GM12878 (cell line): ENCODE data around the gene HTR3A. TPM values are rescaled to one million over a fixed set of nuclear protein-coding genes. Genes with fewer than 3 reads are reported as not detected.

Experiments
- ATAC-seq: fragments of 200-7000 bp; cut with Tn5 transposase; 3 replicates; pipeline ENCODE4 v1.9.1; 2020; ENCODE audit warnings: mild to moderate bottlenecking, moderate library complexity
- BruUV-seq: library from RNA; stranded (reverse); fragments of 400-500 nt; replicated peaks from 2 replicates; lab custom pipeline; 2021; lab: Mats Ljungman, UMichigan
- CTCF ChIA-PET: fragments of 300-600 bp; sonication (Branson Sonifier 250); formaldehyde crosslinking; extraction: SDS; loops from one replicate; lab custom pipeline; 2021; ENCODE audit warnings: inconsistent platforms; lab: Yijun Ruan, JAX
- POLR2A ChIA-PET: fragments of 350-600 bp; formaldehyde crosslinking; extraction: SDS; loops from one replicate; lab custom pipeline; 2021; ENCODE audit warnings: inconsistent platforms; lab: Charles Lee
- RAD21 ChIA-PET: fragments of 300-600 bp; sonication (Branson Sonifier 250); formaldehyde crosslinking; loops from one replicate; lab custom pipeline; 2023; ENCODE audit warnings: antibody characterized with exemption; ENCODE audit not compliant: unreplicated experiment; lab: Charles Lee
- SMC1A ChIA-PET: fragments of 300-600 bp; sonication (Branson Sonifier 250); formaldehyde crosslinking; loops from one replicate; lab custom pipeline; 2023; ENCODE audit not compliant: unreplicated experiment, uncharacterized antibody; lab: Charles Lee
- DNase-seq: peaks from one replicate; pipeline ENCODE4 v3.0.0-alpha.2; 2011; ENCODE audit warnings: low read depth, low spot score
- FAIRE-seq: peaks from 3 replicates; lab custom pipeline; 2011; peaks lifted over from hg19 to GRCh38; lab: Jason Lieb, UNC
- H2AFZ ChIP-seq: 2 replicates; pipeline ENCODE4 v1.6.0; 2011; ENCODE audit warnings: low read depth, low read length, control low read depth; ENCODE audit not compliant: control insufficient read depth
- H3K27ac ChIP-seq: 2 replicates; pipeline ENCODE4 v1.5.1; 2011; ENCODE audit warnings: control low read depth; ENCODE audit not compliant: control insufficient read depth, insufficient read depth
- H3K27me3 ChIP-seq, 2 experiments: replicated peaks in 1 of 2; 2 replicates each; pipeline versions ENCODE4 v1.6.0 to v1.6.1; 2011; ENCODE audit warnings: low read length in 1 of 2; ENCODE audit not compliant: control insufficient read depth in 2 of 2, insufficient read depth in 2 of 2
- H3K36me3 ChIP-seq, 2 experiments: 2 replicates each; pipeline ENCODE4 v1.5.1; 2011; ENCODE audit warnings: low read length in 1 of 2; ENCODE audit not compliant: control insufficient read depth in 2 of 2, insufficient read depth in 2 of 2
- H3K4me1 ChIP-seq: 2 replicates; pipeline ENCODE4 v1.6.1; 2011; ENCODE audit warnings: mild to moderate bottlenecking, low read length, moderate library complexity, mixed read lengths; ENCODE audit not compliant: control insufficient read depth, insufficient read depth
- H3K4me2 ChIP-seq: 2 replicates; pipeline ENCODE4 v1.6.0; 2011; ENCODE audit warnings: control low read depth; ENCODE audit not compliant: control insufficient read depth, insufficient read depth
- H3K4me3 ChIP-seq: fragments of 200-600 bp; sonication (generic); 2 replicates; pipeline ENCODE4 v1.5.1; 2016
- H3K79me2 ChIP-seq: 2 replicates; pipeline ENCODE4 v1.6.0; 2011; ENCODE audit warnings: low read length; ENCODE audit not compliant: control insufficient read depth, insufficient read depth
- H3K9ac ChIP-seq: 2 replicates; pipeline ENCODE4 v1.8.0; 2011; ENCODE audit warnings: low read length, control low read depth, mixed read lengths; ENCODE audit not compliant: control insufficient read depth, insufficient read depth
- H3K9me3 ChIP-seq: replicated peaks from 3 replicates; pipeline ENCODE4 v1.5.1; 2011; ENCODE audit warnings: mild to moderate bottlenecking, low read length; ENCODE audit not compliant: control insufficient read depth, insufficient read depth
- H4K20me1 ChIP-seq: 2 replicates; pipeline ENCODE4 v1.6.0; 2011; ENCODE audit not compliant: control insufficient read depth, insufficient read depth
- BMI1 ChIP-seq: fragments of 450-650 bp; IDR thresholded peaks from 2 replicates; pipeline ENCODE4 v1.6.1; 2016; ENCODE audit warnings: mild to moderate bottlenecking, moderate library complexity, borderline replicate concordance
- CBX5 ChIP-seq: sonication (generic); IDR thresholded peaks from 2 replicates; pipeline ENCODE4 v1.6.1; 2016; ENCODE audit warnings: low read depth, moderate library complexity, mild to moderate bottlenecking, inconsistent platforms
- CHD1 ChIP-seq: IDR thresholded peaks from 2 replicates; pipeline ENCODE4 v1.6.1; 2012; ENCODE audit warnings: low read depth, low read length, improper control_type of control experiment
- ESRRA ChIP-seq: IDR thresholded peaks from 2 replicates; pipeline ENCODE4 v1.6.1; 2012; ENCODE audit warnings: mild to moderate bottlenecking, low read length, improper control_type of control experiment
- FOXK2 ChIP-seq: fragments of 450-650 bp; IDR thresholded peaks from 2 replicates; pipeline ENCODE4 v1.6.1; 2017; ENCODE audit warnings: mild to moderate bottlenecking, moderate library complexity
- GATAD2B ChIP-seq: fragments of 450-650 bp; conservative IDR thresholded peaks from 2 replicates; pipeline ENCODE4 v1.6.1; 2017; ENCODE audit warnings: low read depth, mild to moderate bottlenecking, moderate library complexity
- IRF4 ChIP-seq: IDR thresholded peaks from 2 replicates; pipeline ENCODE4 v1.6.1; 2011; ENCODE audit warnings: low read depth, low read length
- IRF5 ChIP-seq: fragments of 450-650 bp; IDR thresholded peaks from 2 replicates; pipeline ENCODE4 v1.6.1; 2017; ENCODE audit warnings: borderline replicate concordance
- NR2C2 ChIP-seq: IDR thresholded peaks from 2 replicates; pipeline ENCODE4 v1.6.1; 2011; ENCODE audit warnings: borderline replicate concordance, low read depth; ENCODE audit not compliant: control insufficient read depth, insufficient read length
- NRF1 ChIP-seq: conservative IDR thresholded peaks from 2 replicates; pipeline ENCODE4 v1.6.1; 2011; ENCODE audit warnings: mild to moderate bottlenecking, low read depth, low read length, improper control_type of control experiment
- POLR2AphosphoS2 ChIP-seq: IDR thresholded peaks from 2 replicates; pipeline ENCODE4 v1.6.1; 2011; ENCODE audit warnings: low read depth, mild to moderate bottlenecking, low read length, improper control_type of control experiment, moderate library complexity
- REST ChIP-seq: IDR thresholded peaks from 2 replicates; pipeline ENCODE4 v1.6.1; 2012; ENCODE audit warnings: mild to moderate bottlenecking, low read depth, low read length
- SUZ12 ChIP-seq: fragments of 200-600 bp; sonication (generic); IDR thresholded peaks from one replicate; pipeline ENCODE4 v1.6.1; 2018; ENCODE audit warnings: antibody characterized with exemption, mild to moderate bottlenecking; ENCODE audit not compliant: unreplicated experiment
- ZNF384 ChIP-seq: IDR thresholded peaks from 2 replicates; pipeline ENCODE4 v1.6.1; 2012; ENCODE audit warnings: low read depth, mild to moderate bottlenecking, low read length, improper control_type of control experiment, borderline replicate concordance
- in situ Hi-C: fragments of 300-500 bp; cut with MboI; formaldehyde crosslinking; loops from 9 replicates; pipeline ENCODE4 v1.14.3; 2018; ENCODE audit warnings: mixed read lengths
- intact Hi-C: fragments of 100-400 bp; cut with micrococcal nuclease; formaldehyde crosslinking; loops from one replicate; pipeline ENCODE4 v1.14.2; 2022; ENCODE audit not compliant: unreplicated experiment
- polyA plus RNA-seq, 11 experiments: library from polyadenylated mRNA; depleted of rRNA in 4 of 11; unstranded in 6 of 11; stranded (reverse) in 5 of 11; fragments of >200 nt; fragmentation: Nextera tagmentation in 4 of 11; fragmentation: Illumina TruSeq in 1 of 11; extraction: Ambion mirVana in 4 of 11; extraction: Trizol in 1 of 11; gene quantifications; 1 replicate in 1 of 11; 2 replicates in 10 of 11; pipeline versions ENCODE4 v1.2.1 to v1.2.3, GENCODE V29; 2011 to 2016; ENCODE audit warnings: inconsistent platforms in 2 of 11, missing spikeins in 2 of 11, low read depth in 1 of 11
- total RNA-seq, 4 experiments: library from RNA; depleted of rRNA in 3 of 4; stranded (reverse); fragments of >200 nt in 3 of 4; fragmentation: Illumina TruSeq in 1 of 4; extraction: Trizol in 1 of 4; gene quantifications; 2 replicates each; pipeline versions ENCODE4 v1.2.1 to v1.2.3, GENCODE V29; 2013 to 2021
- TF ChIP-seq, protein P1 (sequence below): fragments of 450-650 bp; IDR thresholded peaks from 2 replicates; pipeline ENCODE4 v1.6.1; 2016; ENCODE audit warnings: mild to moderate bottlenecking
- TF ChIP-seq, protein P2 (sequence below): IDR thresholded peaks from 2 replicates; pipeline ENCODE4 v1.6.1; 2012; ENCODE audit warnings: low read depth, low read length, improper control_type of control experiment
- TF ChIP-seq, protein P3 (sequence below): fragments of 450-650 bp; IDR thresholded peaks from 2 replicates; pipeline ENCODE4 v1.6.1; 2018; ENCODE audit warnings: borderline replicate concordance, mild to moderate bottlenecking; ENCODE audit not compliant: partially characterized antibody

Gene HTR3A
- total and polyA plus RNA-seq, 10 of the 15 experiments (the other 5 are each of a cell fraction or from before 2014, with no cell fraction given): not detected

- intact Hi-C loops: no loop called here
- Histone ChIP-seq H3K79me2 (no peaks in the 10 kb centered on the region), H3K4me1 (peaks cover 8% of the 10 kb centered on the region), H3K9me3 (no peaks in the 10 kb centered on the region), H3K27ac (no peak overlapping the region), H3K4me2 (no peak overlapping the region), H3K4me3 (no peak overlapping the region), H3K9ac (no peak overlapping the region), H4K20me1 (no peaks in the 10 kb centered on the region), H3K36me3 (no peaks in the 10 kb centered on the region), H2AFZ (no peak overlapping the region), H3K27me3 (peaks cover 3 to 8% of the 10 kb centered on the region in 2 experiments)
- CTCF ChIA-PET: no interaction called here
- POLR2A ChIA-PET: no interaction called here
- FAIRE-seq: no peak
- no peak for ATAC-seq
- BruUV-seq: no TSS peak
- RAD21 ChIA-PET: no interaction called here
- DNase-seq: no peak
- SMC1A ChIA-PET: no interaction called here
- in situ Hi-C loops: no loop called here
- TF ChIP-seq SUZ12 (no peak), IRF4 (no peak), ESRRA (no peak), REST (no peak), FOXK2 (no peak), BMI1 (no peak), NRF1 (no peak), IRF5 (no peak), ZNF384 (no peak), CBX5 (no peak), NR2C2 (no peak), POLR2AphosphoS2 (no peak), CHD1 (no peak), GATAD2B (no peak)
- TF ChIP-seq, protein P1, sequence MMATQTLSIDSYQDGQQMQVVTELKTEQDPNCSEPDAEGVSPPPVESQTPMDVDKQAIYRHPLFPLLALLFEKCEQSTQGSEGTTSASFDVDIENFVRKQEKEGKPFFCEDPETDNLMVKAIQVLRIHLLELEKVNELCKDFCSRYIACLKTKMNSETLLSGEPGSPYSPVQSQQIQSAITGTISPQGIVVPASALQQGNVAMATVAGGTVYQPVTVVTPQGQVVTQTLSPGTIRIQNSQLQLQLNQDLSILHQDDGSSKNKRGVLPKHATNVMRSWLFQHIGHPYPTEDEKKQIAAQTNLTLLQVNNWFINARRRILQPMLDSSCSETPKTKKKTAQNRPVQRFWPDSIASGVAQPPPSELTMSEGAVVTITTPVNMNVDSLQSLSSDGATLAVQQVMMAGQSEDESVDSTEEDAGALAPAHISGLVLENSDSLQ: no peak
- TF ChIP-seq, protein P2, sequence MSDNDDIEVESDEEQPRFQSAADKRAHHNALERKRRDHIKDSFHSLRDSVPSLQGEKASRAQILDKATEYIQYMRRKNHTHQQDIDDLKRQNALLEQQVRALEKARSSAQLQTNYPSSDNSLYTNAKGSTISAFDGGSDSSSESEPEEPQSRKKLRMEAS: no peak
- TF ChIP-seq, protein P3, sequence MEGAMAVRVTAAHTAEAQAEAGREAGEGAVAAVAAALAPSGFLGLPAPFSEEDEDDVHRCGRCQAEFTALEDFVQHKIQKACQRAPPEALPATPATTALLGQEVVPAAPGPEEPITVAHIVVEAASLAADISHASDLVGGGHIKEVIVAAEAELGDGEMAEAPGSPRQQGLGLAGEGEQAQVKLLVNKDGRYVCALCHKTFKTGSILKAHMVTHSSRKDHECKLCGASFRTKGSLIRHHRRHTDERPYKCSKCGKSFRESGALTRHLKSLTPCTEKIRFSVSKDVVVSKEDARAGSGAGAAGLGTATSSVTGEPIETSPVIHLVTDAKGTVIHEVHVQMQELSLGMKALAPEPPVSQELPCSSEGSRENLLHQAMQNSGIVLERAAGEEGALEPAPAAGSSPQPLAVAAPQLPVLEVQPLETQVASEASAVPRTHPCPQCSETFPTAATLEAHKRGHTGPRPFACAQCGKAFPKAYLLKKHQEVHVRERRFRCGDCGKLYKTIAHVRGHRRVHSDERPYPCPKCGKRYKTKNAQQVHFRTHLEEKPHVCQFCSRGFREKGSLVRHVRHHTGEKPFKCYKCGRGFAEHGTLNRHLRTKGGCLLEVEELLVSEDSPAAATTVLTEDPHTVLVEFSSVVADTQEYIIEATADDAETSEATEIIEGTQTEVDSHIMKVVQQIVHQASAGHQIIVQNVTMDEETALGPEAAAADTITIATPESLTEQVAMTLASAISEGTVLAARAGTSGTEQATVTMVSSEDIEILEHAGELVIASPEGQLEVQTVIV: no peak
Observed at GRCh38 chr11:113982306-113982705, 7.4 kb downstream of the HTR3A start.
